GM23338 (cell line): ENCODE measurements around the gene WIPF1.

Experiments
- CREB1 ChIP-seq: fragments of 250-450 bp; sonication (Bioruptor Pico); IDR thresholded peaks from 2 replicates; pipeline ENCODE4 v1.5.0; 2020; ENCODE audit warnings: low read depth, mild to moderate bottlenecking, moderate library complexity
- EZH2 ChIP-seq: fragments of 200-600 bp; sonication (generic); IDR thresholded peaks from one replicate; pipeline ENCODE4 v1.8.0; 2017; ENCODE audit warnings: antibody characterized with exemption, mild to moderate bottlenecking, low read depth; ENCODE audit not compliant: unreplicated experiment
- EZH2phosphoT487 ChIP-seq: fragments of 200-600 bp; sonication (generic); IDR thresholded peaks from one replicate; pipeline ENCODE4 v1.8.1; 2018; ENCODE audit warnings: antibody characterized with exemption; ENCODE audit not compliant: unreplicated experiment
- JUNB ChIP-seq: IDR thresholded peaks from one replicate; pipeline ENCODE4 v1.6.1; 2016; ENCODE audit warnings: antibody characterized with exemption; ENCODE audit not compliant: unreplicated experiment
- NANOG ChIP-seq: IDR thresholded peaks from 2 replicates; pipeline ENCODE4 v1.6.1; 2016; ENCODE audit warnings: antibody characterized with exemption, borderline replicate concordance
- POLR2AphosphoS5 ChIP-seq: IDR thresholded peaks from 2 replicates; pipeline ENCODE4 v1.6.1; 2016; ENCODE audit warnings: antibody characterized with exemption, low read depth
- STAT1 ChIP-seq: IDR thresholded peaks from one replicate; pipeline ENCODE4 v1.6.1; 2016; ENCODE audit warnings: antibody characterized with exemption; ENCODE audit not compliant: unreplicated experiment
- ZNF331 ChIP-seq: fragments of 250-450 bp; sonication (Bioruptor Pico); IDR thresholded peaks from 2 replicates; pipeline ENCODE4 v1.5.0; 2020; ENCODE audit warnings: low read depth, mild to moderate bottlenecking, moderate library complexity
- TF ChIP-seq, protein P1 (sequence below), 2 experiments: fragments of 200-600 bp in 1 of 2; sonication (generic) in 1 of 2; conservative IDR thresholded peaks; 2 replicates each; pipeline versions ENCODE4 v1.5.1 to v1.6.1; 2016 to 2017; ENCODE audit warnings: antibody characterized with exemption in 2 of 2, low read depth in 2 of 2, mild to moderate bottlenecking in 2 of 2, moderate library complexity in 1 of 2
- TF ChIP-seq, protein P2 (sequence below): IDR thresholded peaks from one replicate; pipeline ENCODE4 v1.6.1; 2018; ENCODE audit warnings: antibody characterized with exemption; ENCODE audit not compliant: unreplicated experiment
- TF ChIP-seq, protein P3 (sequence below): fragments of 250-450 bp; sonication (Bioruptor Pico); IDR thresholded peaks from 2 replicates; pipeline ENCODE4 v1.5.0; 2020; ENCODE audit warnings: mild to moderate bottlenecking, moderate library complexity

DNA sequence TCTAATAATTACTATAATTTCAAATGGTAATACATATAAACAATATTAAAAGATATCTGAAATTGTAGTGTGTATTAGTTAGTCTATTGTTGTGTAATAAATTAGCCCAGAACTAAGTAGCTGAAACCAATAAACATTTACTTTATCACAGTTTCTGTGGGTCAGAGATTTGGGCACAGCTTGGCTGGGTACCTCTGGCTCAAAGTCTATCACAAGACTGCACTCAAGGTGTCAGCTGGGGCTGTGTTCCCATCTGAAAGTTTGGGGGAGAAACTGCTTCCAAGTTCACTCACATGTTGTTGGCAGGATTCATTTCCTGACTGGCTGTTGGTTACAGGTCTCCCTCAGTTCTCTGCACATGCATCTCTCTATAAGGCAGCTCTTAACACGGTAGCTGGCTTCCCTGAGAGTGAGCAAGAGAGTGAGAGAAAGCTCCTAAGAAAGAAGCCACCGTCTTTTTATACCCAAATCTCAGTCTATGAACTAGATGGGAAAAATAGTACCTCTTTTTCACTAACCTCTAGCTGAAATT, 25.6 kb upstream of the WIPF1 start:
- TF ChIP-seq POLR2AphosphoS5 (no peak), ZNF331 (no peak), NANOG (no peak), EZH2 (no peak), CREB1 (CRISPR knock-in tag) (no peak), JUNB (no peak), EZH2phosphoT487 (no peak), STAT1 (no peak)
- TF ChIP-seq, protein P1, sequence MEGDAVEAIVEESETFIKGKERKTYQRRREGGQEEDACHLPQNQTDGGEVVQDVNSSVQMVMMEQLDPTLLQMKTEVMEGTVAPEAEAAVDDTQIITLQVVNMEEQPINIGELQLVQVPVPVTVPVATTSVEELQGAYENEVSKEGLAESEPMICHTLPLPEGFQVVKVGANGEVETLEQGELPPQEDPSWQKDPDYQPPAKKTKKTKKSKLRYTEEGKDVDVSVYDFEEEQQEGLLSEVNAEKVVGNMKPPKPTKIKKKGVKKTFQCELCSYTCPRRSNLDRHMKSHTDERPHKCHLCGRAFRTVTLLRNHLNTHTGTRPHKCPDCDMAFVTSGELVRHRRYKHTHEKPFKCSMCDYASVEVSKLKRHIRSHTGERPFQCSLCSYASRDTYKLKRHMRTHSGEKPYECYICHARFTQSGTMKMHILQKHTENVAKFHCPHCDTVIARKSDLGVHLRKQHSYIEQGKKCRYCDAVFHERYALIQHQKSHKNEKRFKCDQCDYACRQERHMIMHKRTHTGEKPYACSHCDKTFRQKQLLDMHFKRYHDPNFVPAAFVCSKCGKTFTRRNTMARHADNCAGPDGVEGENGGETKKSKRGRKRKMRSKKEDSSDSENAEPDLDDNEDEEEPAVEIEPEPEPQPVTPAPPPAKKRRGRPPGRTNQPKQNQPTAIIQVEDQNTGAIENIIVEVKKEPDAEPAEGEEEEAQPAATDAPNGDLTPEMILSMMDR (conservative IDR thresholded peaks at IDR 0.05; ENCODE audit: low read depth in 2 of 2) = no peak
- TF ChIP-seq, protein P2, sequence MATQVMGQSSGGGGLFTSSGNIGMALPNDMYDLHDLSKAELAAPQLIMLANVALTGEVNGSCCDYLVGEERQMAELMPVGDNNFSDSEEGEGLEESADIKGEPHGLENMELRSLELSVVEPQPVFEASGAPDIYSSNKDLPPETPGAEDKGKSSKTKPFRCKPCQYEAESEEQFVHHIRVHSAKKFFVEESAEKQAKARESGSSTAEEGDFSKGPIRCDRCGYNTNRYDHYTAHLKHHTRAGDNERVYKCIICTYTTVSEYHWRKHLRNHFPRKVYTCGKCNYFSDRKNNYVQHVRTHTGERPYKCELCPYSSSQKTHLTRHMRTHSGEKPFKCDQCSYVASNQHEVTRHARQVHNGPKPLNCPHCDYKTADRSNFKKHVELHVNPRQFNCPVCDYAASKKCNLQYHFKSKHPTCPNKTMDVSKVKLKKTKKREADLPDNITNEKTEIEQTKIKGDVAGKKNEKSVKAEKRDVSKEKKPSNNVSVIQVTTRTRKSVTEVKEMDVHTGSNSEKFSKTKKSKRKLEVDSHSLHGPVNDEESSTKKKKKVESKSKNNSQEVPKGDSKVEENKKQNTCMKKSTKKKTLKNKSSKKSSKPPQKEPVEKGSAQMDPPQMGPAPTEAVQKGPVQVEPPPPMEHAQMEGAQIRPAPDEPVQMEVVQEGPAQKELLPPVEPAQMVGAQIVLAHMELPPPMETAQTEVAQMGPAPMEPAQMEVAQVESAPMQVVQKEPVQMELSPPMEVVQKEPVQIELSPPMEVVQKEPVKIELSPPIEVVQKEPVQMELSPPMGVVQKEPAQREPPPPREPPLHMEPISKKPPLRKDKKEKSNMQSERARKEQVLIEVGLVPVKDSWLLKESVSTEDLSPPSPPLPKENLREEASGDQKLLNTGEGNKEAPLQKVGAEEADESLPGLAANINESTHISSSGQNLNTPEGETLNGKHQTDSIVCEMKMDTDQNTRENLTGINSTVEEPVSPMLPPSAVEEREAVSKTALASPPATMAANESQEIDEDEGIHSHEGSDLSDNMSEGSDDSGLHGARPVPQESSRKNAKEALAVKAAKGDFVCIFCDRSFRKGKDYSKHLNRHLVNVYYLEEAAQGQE = no peak
- TF ChIP-seq, protein P3, sequence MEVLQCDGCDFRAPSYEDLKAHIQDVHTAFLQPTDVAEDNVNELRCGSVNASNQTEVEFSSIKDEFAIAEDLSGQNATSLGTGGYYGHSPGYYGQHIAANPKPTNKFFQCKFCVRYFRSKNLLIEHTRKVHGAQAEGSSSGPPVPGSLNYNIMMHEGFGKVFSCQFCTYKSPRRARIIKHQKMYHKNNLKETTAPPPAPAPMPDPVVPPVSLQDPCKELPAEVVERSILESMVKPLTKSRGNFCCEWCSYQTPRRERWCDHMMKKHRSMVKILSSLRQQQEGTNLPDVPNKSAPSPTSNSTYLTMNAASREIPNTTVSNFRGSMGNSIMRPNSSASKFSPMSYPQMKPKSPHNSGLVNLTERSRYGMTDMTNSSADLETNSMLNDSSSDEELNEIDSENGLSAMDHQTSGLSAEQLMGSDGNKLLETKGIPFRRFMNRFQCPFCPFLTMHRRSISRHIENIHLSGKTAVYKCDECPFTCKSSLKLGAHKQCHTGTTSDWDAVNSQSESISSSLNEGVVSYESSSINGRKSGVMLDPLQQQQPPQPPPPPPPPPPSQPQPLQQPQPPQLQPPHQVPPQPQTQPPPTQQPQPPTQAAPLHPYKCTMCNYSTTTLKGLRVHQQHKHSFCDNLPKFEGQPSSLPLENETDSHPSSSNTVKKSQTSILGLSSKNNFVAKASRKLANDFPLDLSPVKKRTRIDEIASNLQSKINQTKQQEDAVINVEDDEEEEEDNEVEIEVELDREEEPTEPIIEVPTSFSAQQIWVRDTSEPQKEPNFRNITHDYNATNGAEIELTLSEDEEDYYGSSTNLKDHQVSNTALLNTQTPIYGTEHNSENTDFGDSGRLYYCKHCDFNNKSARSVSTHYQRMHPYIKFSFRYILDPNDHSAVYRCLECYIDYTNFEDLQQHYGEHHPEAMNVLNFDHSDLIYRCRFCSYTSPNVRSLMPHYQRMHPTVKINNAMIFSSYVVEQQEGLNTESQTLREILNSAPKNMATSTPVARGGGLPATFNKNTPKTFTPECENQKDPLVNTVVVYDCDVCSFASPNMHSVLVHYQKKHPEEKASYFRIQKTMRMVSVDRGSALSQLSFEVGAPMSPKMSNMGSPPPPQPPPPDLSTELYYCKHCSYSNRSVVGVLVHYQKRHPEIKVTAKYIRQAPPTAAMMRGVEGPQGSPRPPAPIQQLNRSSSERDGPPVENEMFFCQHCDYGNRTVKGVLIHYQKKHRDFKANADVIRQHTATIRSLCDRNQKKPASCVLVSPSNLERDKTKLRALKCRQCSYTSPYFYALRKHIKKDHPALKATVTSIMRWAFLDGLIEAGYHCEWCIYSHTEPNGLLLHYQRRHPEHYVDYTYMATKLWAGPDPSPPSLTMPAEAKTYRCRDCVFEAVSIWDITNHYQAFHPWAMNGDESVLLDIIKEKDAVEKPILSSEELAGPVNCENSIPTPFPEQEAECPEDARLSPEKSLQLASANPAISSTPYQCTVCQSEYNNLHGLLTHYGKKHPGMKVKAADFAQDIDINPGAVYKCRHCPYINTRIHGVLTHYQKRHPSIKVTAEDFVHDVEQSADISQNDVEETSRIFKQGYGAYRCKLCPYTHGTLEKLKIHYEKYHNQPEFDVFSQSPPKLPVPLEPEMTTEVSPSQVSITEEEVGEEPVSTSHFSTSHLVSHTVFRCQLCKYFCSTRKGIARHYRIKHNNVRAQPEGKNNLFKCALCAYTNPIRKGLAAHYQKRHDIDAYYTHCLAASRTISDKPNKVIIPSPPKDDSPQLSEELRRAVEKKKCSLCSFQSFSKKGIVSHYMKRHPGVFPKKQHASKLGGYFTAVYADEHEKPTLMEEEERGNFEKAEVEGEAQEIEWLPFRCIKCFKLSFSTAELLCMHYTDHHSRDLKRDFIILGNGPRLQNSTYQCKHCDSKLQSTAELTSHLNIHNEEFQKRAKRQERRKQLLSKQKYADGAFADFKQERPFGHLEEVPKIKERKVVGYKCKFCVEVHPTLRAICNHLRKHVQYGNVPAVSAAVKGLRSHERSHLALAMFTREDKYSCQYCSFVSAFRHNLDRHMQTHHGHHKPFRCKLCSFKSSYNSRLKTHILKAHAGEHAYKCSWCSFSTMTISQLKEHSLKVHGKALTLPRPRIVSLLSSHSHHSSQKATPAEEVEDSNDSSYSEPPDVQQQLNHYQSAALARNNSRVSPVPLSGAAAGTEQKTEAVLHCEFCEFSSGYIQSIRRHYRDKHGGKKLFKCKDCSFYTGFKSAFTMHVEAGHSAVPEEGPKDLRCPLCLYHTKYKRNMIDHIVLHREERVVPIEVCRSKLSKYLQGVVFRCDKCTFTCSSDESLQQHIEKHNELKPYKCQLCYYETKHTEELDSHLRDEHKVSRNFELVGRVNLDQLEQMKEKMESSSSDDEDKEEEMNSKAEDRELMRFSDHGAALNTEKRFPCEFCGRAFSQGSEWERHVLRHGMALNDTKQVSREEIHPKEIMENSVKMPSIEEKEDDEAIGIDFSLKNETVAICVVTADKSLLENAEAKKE (CRISPR knock-in tag) = no peak
